Measurements from ENCODE around the gene NPAS3.

Gene NPAS3

GRCh38 chr14:33691907-33692306 is 753.2 kb downstream of the NPAS3 start:
- no peak for DNase-seq

- no peak for DNase-seq
These were observed 754.1 kb downstream of the NPAS3 start for GRCh38 chr14:33692762-33693161.

- no peak for DNase-seq
These were observed 754.6 kb downstream of the NPAS3 start for GRCh38 chr14:33693237-33693636.

- DNase-seq, result no peak
These were observed 757.5 kb downstream of the NPAS3 start for GRCh38 chr14:33696165-33696564.

- no peak for DNase-seq
These were observed 760.8 kb downstream of the NPAS3 start for GRCh38 chr14:33699300-33699983.

- DNase-seq, result no peak
These were observed 761.4 kb downstream of the NPAS3 start for GRCh38 chr14:33700052-33700451.

GRCh38 chr14:33702293-33702692 is 763.6 kb downstream of the NPAS3 start:
- no peak for DNase-seq

GRCh38 chr14:33704481-33704880 is 765.8 kb downstream of the NPAS3 start:
- no peak for DNase-seq

GRCh38 chr14:33705490-33705889 is 766.8 kb downstream of the NPAS3 start:
- DNase-seq, result no peak

GRCh38 chr14:33707716-33708115 is 769.0 kb downstream of the NPAS3 start:
- DNase-seq, result no peak

- no peak for DNase-seq
These were observed 770.6 kb downstream of the NPAS3 start for GRCh38 chr14:33709283-33709682.

GRCh38 chr14:33709711-33710110 is 771.0 kb downstream of the NPAS3 start:
- no peak for DNase-seq

GRCh38 chr14:33710273-33710672 is 771.6 kb downstream of the NPAS3 start:
- DNase-seq, result no peak

GRCh38 chr14:33711194-33711593 is 772.5 kb downstream of the NPAS3 start:
- no peak for DNase-seq

- DNase-seq, result no peak
These were observed 773.1 kb downstream of the NPAS3 start for GRCh38 chr14:33711811-33712216.

- DNase-seq, result no peak
These were observed 776.0 kb downstream of the NPAS3 start for GRCh38 chr14:33714527-33715226.

- no peak for DNase-seq
These were observed 776.5 kb downstream of the NPAS3 start for GRCh38 chr14:33715227-33715528.

- no peak for DNase-seq
These were observed 778.2 kb downstream of the NPAS3 start for GRCh38 chr14:33716921-33717320.

- no peak for DNase-seq
These were observed 779.2 kb downstream of the NPAS3 start for GRCh38 chr14:33717866-33718265.

GRCh38 chr14:33720284-33720787 is 781.7 kb downstream of the NPAS3 start:
- DNase-seq, result no peak

GRCh38 chr14:33726685-33727084 is 788.0 kb downstream of the NPAS3 start:
- no peak for DNase-seq

- DNase-seq, result no peak
These were observed 788.9 kb downstream of the NPAS3 start for GRCh38 chr14:33727606-33728005.

- DNase-seq, result no peak
These were observed 789.4 kb downstream of the NPAS3 start for GRCh38 chr14:33728010-33728498.

GRCh38 chr14:33730156-33730555 is 791.5 kb downstream of the NPAS3 start:
- DNase-seq, result no peak
